NCI-H2171 (cell line): ENCODE data around the gene RARG.

ENCODE experiments used
- DNase-seq: peaks from one replicate; lab custom pipeline; 2025; lab: John Stamatoyannopoulos, UW

Gene RARG

DNA sequence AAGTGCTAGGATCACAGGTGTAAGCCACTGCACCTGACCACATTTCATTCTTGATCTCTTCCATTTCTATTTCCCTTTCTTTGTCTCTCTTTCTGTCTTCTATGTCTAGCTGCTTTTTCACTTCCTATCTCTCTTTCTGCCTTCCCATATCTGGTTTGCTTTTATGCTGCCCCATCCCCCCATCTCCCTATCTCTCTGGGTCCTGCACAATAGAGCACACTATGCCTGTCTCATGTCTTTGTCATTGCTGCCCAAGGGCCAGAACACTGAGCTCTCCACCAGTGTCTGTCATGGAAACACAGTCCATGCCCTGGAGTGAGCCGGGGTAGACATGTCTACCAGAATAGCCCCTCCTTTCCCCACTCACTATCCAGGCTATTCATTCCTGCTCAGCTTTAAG, 12.3 kb upstream of the RARG start:
- no peak for DNase-seq

DNA sequence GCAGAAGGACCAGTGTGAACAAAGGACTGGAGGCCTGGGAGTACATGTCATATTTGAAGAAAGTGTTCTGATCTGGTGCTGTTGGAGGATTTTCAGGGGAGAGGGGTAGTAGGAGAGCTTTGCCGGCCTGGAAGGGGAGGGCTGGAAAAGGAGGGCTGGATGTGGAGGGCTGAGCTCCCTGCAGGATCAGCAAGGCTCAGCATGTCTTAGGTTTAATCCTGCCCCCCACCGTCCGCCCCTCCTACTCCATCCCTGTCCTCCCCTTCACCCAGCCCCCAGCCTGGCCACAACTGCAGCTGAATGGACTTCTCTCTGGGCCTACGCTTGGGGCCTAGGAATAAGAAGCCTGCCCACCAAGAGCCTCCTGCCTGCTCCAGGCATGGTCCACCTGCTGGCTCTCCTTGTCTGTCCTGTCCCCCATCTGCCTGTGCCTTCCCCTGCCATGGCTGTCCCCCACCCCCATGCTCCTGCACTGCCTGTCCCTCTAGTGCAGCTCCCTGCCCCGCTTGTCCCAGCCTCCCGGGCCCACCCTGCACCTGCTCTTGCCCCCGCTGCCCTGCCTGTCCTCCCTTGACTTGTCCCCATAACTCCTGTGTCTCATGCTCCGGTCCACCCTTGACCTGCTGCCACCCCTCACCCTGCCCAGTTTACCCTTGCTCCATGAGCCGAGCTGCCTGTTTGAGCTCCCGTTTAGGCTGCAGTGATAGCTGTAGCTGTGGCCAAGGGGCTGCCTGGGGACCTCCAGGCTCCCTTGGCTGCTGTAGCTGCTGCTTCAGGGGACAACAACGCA, 9.8 kb upstream of the RARG start:
- no peak for DNase-seq

DNA sequence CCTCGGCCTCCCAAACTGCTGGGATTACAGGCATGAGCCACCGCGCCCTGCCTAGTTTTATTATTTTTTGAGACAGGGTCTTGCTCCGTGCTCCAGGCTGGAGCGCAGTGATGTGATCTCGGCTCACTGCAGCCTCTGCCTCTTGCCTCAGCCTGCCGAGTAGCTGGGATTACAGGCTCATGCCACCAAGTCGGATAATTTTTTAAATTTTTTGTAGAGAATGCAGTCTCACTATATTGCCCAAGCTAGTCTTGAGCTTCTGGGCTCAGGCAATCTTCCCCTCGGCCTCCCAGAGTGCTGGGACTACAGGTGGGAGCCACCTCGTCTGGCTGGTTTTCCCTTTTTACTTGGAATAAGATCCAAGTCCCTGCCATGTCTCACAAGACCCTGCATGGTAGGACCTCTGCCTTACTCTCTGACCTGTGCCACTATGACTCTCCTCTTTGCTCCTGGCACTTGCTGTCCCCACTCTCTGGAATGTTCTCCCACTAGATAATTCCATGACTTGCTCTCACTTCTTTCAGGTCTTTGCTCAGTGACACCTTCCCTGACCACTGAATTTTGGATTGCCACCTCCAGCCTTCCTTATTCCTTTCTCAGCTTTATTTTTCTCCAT, 7.7 kb upstream of the RARG start:
- DNase-seq: no peak

DNA sequence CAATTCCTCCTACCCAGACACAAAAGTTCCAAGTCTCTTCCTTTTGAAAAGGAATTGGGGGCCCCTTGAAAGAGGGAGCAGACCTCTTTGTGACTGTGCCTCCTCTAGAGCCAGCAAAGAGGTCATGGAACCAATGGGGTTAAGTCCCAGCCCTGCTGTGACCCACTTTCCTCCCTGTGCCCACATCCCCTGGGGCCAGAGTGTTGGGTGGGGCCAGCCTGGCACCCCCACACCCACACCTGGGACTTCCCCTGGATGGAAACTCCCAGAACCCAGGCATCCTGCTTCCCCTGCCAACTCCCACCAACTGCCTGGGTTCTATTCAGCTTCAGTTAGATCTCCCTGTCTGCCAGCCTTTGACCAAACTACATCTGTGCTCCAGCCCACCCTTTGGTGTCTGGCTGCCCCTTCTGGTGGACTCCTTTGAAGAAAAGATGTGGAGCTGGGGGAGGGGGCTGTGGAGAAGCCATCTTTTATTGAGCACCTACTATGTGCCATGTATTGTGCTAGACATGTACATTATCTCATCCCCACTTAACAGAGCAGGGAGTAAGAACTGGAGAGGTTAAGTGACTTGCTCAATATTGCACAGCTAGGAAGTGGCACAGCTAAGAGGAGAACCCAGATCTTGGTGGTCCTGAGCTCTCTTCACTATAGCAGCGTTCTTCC, 4.6 kb upstream of the RARG start:
- no peak for DNase-seq

DNA sequence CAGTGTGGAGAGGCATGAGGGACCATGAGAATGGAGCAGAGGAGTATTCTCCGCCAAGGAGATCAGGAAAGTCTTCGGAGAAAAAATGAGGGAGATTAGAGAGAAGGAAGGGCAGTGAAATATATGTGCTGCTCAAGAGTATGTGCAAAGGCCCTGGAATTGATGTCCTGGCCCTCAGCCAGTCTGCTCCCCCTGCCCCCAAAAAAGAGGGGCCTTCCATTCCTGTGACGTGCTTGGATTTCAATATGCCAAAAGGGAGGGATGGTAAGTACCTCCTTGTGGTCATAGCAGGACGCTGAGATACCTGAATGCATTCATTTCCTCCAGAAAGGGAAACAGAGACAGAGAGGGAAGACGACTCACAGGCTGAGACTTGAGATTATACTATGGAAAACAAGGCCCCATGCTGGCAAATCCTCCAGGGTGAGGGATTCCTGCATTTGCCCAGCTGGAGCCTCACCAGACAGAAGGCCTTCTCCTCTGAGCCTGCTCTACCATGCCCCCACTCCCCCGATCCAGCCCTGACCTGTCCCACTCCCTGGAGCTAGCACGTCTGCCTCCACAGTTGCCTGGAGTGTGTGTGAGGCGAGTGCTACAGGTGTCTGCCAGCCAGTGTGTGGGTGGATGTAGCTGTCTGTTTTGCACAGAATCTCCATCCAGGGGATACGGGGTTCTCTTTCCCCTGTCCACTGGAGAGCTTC, 3.9 kb upstream of the RARG start:
- no peak for DNase-seq

DNA sequence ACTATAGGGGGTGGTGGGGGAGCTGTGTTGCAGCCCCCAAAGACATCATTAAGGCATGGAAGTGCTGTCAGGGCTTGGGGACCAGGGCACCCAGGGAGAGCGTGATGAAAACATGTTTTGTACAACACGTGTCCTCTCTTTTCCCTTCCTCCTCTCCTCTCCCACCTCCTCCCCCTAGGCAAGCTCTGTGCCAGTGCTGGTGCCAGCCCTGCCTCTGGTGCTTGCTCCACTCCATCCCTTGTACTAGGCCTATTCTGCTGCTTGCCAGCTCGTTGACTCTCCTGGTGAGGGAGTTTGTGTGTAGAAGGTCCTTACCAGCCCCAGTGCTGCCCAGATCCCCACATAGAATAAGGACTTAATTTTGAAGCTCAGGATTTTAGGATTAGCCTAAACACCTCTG, 3.2 kb upstream of the RARG start:
- no peak for DNase-seq

DNA sequence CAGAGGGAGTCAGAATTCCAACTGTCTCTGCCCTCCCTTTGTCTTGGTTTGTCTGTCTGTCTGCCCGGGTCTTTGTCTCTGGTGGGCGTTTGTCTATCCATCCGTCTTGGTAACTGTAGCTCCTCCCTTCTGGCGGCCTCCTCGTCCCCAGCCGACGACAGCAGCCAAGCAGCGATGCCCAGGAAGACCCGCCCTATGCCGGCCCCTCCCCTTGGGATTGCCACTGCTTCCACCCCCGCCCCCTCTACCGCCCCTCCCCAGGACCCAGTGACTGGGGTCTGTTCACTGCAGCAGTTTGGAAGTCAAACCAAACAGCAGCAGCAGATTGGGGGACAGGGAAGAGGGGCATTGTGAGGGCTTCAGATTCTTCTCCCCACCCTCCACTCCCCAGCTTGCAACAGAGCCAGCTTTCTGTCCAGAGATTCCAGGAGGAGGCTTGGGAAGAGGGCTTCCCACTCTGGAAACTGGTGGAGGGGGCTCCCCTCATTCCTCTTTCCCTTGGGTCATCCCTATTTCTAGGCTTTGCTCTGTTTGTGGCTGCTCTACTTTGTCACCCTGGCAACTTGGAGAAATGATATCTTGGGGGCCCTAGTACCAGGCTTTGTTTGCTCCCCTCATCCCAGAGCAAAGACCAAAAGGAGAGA, 2.4 kb upstream of the RARG start:
- no peak for DNase-seq

DNA sequence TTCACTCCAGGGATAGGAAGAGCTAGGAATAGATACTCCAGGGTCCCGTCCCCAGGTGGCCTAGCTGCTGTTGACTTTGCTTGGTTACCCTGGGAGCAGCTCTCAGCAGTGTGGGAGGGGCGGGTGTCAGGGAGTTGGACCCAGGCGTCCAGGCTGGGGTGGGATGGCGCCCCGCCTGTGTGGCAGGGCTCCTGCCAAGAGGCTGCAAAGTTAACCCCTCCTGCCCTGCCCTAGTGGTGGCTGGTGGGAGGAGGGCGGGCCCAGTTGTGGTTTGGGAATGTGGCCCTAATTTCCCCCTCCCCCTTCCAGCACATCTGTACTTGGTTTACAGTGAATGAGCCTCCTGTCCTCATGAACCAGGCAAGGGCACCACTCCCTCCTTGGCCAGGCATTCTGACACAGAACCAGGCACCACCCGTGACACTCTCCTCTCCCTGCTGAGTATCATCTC, 1.7 kb upstream of the RARG start:
- DNase-seq: no peak

DNA sequence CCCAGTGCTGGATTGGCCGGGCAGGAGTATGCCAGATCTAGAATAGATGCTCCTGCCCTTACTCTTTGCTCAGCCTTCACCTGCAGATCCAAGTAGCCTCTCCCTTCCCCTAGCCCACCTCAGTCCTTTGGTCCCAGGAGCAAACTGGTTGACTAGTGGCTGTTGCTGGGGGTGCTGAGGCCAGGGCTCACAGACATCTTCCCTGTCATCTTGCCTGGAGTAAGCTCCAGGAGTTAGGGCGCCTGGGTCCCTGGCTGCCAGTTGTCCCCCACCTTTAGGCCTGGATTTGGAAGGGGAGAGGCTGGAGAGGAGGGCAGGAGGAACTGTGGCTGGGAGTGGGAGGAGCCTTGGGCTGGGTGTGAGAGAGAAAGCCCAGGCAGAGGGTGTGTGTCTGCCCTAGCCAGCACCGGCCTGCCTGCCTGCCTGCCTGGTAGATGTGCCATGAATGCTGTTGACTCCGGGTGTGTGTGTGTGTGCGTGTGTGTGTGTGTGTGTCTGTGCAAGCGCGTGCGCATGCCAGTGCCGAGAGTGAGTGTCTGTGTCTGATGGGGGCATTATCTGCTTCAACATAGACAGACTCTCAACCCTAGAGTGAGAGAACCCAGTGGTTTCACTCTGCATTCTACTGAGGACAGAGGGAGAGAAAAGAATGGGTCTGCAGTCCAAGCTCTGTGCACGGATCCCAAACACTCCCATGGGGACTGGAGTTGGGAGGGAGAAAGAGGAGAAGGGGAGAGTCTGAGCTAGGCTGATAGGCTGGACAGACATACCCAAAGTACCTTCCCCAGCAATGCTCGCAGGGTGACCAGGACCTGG, 845 bp upstream of the RARG start:
- DNase-seq: no peak

DNA sequence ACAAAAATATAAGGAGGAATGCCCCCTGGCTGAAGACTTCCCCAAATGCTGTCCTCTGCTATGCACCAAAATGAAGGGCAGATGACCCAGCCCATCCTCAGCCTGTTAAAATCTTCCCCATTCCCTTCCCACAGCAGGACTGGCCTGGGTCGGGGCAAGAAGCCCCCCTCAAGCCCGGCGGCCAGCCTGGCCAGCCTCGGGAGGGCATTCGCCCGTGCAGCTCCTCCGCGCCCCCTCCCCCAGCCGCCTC, 413 bp downstream of the RARG start:
- DNase-seq: no peak

DNA sequence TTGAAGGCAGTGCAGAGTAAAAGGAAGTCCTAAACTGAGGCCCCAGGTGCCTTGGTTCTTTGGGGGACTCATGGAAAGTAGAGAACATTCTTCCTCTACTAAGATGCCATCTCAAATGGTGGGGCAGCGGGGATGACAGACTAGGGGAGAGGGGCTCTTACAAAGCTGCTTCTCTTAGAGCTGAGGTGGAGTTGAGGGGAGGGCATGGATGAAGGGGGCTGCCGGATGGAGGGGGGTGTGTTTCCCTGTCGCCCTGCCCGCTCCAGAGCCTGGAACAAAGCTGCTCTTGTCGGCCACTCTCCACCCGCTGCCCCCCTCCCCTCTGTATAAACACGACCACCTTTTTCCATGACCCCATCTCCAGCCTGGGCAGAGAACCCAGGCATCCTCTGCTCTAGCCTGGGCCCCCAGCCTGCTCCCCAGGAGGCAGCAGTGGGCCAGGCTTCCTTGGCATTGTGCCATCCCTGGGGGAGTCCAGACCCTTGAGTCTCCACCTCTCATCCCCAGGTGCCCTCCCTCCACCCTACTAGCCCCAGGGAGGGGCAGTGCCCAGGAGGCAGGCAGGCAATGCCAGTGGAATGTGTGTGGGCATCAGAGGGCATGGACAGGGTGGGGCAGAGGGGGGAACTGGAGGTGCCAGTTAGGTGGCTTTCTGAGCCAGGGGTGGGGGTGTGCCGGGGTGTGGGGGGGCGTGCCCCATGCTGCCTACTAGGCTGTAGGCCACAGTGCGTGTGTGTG, 1.7 kb downstream of the RARG start:
- DNase-seq: no peak

DNA sequence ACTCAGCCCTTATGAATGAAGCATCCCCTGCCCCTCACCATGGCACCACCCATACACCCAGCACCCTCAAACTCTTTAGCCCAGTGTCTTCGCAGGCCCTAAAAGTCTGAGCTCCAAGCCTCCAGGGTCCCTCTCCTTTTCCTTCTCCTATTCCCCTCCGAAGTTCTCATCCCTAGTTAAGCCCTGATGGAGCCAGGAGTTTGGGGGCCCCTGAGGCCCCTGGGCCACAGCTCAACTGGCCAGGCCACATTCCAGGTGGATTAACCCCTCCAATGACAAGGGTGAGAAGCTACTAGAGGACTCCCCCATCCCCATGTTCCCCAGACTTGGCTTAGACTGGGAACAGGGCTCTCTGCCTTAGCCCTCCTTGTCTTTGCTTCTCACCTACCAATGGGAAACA, 2.6 kb downstream of the RARG start:
- no peak for DNase-seq

DNA sequence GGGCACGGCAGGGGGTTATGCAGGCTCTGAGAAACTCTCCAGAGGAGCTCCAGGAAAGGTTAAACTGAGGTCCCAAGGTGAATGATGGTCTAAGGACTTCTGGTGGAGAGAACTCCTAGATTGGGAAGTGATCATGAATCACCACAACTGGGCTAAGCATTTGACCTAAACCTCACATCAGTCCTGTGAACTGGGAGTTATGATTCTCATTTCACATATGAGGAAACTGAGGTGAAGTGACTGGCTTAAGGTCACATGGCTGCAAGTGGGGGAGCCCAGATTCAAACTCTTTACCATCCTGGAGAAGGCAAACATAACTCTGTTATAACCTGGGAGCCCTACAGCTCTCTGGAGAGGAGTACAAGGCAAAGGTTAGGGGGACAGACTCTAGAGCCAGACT, 4.2 kb downstream of the RARG start:
- DNase-seq: no peak

DNA sequence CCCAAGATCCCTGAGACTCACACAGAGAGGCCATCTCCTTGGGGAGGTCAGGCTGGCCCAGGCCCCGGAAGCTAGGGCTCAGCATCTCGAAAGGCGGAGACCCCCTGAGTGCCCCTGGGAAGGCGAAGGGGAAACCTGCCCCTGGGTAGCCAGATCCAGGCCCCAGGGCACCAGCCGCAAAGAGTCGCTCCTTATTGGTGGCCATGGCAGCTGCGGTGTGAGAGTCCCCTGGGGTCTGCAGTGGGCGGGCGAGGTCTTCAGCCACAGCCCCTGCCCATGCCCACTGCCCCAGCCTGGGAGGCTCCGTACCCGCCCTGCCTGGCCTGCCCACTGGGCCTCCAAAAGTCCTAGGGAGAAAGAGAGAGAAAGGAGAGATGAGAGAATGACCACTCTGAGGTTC, 4.7 kb downstream of the RARG start:
- DNase-seq: no peak

DNA sequence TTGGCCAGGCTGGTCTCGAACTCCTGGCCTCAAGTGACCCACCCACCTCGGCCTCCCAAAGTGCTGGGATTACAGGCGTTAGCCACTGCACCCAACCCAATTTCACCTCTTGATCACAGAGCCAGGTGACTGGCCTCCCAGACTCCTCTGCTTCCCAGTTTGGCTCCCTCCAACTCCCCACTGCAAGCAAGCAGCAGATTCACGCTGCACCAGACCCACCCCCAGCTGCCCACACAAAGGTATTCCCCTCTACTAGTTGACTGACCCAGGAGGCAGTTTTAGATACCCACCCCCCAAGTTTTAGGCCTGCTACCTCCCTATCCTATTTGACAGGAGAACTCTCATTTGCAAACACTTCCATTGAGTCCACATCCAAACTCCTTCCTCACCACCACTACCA, 5.2 kb downstream of the RARG start:
- no peak for DNase-seq

DNA sequence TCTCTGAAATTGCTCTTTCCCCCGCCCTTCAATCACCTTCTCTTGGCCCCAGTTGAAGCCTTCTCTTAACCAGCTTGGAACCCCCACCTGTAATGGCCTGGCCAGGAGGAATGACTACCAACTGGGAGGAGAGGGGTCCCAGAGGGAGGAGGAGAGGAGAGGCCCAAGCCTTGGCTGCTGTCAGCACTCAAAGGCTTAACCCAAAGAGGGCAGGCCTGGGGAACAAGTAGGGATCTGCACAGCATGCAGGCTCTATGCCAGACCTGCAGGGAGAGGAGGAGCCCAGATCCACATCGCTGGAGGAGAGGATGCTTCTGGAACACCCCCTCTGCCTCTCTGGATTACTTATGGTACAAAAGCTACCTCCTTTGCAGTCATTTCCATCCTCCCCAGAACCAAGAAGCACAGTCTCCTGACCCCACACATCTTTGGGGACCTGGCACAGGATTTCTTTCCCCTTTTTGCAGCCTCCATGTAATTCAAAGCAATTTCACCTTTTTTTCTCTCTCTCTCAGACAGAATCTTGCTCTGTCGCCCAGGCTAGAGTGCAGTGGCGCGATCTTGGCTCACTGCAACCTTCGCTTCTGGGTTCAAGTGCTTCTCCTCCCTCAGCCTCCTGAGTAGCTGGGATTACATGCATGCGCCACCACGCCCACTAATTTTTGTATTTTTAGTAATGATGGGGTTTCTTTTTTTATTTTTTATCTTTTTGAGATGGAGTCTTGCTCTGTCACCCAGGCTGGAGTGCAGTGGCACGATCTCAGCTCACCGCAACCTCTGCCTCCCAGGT, 6.2 kb downstream of the RARG start:
- DNase-seq: no peak

DNA sequence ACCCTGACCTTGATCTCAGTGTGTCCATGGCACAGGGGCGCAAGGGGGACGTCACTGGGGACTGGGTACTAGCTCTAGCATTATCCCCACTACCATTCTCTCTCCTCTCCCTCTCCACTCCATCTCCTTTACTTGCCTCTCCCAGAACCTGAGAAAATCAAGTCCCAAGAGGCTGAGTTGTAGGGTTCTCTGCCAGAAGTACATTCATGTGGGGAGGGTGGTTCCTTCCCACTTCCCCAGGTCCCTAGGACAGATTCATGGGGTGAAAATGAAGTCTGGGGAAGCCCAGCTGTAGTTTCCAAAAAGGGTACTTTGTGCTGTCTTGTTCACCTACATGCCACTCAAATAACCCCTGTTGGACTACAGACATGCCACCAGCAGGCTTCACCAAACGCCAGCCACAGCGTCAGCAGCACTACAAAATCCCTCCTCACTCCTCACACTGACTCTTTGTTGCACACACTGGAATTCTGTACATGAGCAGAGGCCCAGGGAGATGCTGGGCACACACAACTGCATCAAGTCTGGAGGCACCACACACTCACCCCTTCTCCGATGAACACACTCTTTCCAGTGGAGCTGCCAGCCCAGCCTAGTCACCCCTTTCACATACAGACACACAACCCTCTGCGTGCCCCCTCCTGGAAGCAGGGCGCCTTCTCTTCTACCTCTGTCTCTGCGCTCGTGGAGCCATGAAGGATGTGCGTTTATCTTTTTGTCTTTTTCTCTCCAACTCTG, 6.9 kb downstream of the RARG start:
- DNase-seq: no peak

DNA sequence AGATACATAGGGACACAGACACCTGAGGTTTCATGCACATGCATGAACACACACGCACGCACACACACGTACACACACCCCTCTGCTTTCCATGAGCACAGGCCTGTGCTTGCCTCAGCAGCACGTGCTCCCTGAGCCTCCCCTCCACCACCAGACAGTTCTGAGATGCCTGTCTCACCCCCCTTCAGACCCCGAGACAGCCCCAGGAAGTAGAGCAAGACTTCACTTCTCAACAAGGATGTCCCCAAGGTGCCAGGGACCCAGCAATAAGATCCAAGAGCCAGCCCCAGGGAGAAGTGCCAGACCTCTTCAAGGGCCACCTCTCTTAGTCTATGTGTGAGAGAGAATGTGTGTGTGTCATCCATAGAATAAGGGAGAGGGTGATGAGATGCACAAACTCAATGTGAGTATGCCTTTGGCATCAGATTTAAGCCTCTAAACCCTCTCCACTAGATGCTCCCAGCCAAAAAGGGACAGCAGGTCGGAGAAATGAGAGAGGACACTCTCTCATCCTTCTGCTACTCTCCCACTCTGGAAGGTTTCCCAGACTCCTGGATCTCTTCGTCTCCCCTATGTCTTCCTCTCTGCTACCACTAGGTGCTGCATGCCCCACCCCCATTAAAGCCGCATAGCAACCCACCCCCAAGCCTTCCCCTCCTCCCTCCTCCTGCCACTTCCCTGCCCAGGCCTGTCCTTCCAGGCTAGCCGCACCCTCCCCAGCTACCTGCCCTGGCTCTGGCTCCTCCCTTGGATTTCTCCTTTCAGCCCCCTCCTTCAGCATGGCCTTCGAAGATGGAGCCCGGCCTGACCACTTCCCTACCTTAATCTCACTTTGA, 7.7 kb downstream of the RARG start:
- no peak for DNase-seq
